ENCODE measurements around the gene CDH13. TPM values are rescaled to one million over a fixed set of nuclear protein-coding genes. Genes with fewer than 3 reads are reported as not detected.

The CDH13 gene
- total and polyA plus RNA-seq, 2 donors (not counting 3 experiments of a cell fraction or from before 2014, with no cell fraction given): 96.6 to 124 TPM

DNA sequence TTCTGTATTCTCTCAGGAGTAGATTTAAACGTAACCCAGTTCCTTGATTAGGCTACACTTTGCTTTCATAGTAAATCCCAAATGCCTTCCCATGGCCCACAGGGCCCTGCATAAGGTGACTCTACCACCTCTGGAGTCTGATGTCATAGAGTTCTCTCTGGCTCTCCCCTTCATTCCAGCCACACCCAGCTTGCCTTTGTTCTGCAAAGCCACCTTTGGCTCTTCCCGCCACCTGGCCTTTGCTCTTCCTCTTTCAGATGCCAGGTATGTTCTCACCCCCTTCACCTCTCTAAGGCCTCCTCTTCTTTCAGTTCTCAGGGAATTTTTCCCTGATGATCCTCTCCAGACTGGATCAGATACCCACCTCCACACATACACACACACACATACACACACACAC is 1039.7 kb downstream of the CDH13 start:
- DNase-seq (ENCODE audit: low read depth, low spot score) (no peak), FAIRE-seq (no peak)
- intact Hi-C loops (cut with micrococcal nuclease): no loop called here
- dilution Hi-C loops (cut with MboI; ENCODE audit: extremely low pct_ligation_motif_present, low sequenced_read_pairs): no loop called here
- Histone ChIP-seq H4K20me1 (replicated peaks; ENCODE audit: control insufficient read depth, extremely low read depth, insufficient read depth, low read length) (no peaks in the 10 kb centered on the region), H3K4me2 (ENCODE audit: insufficient read depth, low read length) (no peak overlapping the region), H3K36me3 (ENCODE audit: control insufficient read depth in 2 of 2, extremely low read depth in 1 of 2, insufficient read depth in 2 of 2, low read length in 2 of 2) (no peaks in the 10 kb centered on the region), H2AFZ (ENCODE audit: low read depth, low read length) (no peak overlapping the region), H3K27ac (ENCODE audit: insufficient read depth, low read depth, low read length) (no peak overlapping the region), H3K4me1 (ENCODE audit: control insufficient read depth, extremely low read depth, insufficient read depth, low read length) (no peaks in the 10 kb centered on the region), H3K9me3 (replicated peaks; ENCODE audit: control insufficient read depth, insufficient read depth, low read length) (no peaks in the 10 kb centered on the region), H3K9ac (replicated peaks; ENCODE audit: extremely low read depth, insufficient read depth, low read length) (no peak overlapping the region), H3K9me1 (replicated peaks; ENCODE audit: control insufficient read depth, extremely low read depth, insufficient read depth, low read length) (no peaks in the 10 kb centered on the region), H3K27me3 (ENCODE audit: control insufficient read depth in 2 of 2, insufficient read depth in 2 of 2, low read length in 2 of 2) (no peaks in the 10 kb centered on the region), H3K4me3 (replicated peaks in 1 of 3; ENCODE audit: insufficient read depth in 1 of 3, low read depth in 1 of 3, low read length in 3 of 3) (no peak overlapping the region), H3K79me2 (ENCODE audit: control insufficient read depth, insufficient read depth, low read length) (no peaks in the 10 kb centered on the region)
- ChIA-PET POLR2A (no interaction called here), CTCF (no interaction called here)
- TF ChIP-seq FOS (IDR thresholded peaks at IDR 0.05; ENCODE audit: borderline replicate concordance, insufficient read depth, low read length) (no peak), JUN (IDR thresholded peaks at IDR 0.05; ENCODE audit: borderline replicate concordance, insufficient read depth, insufficient read length, low read depth) (no peak), POLR2AphosphoS5 (IDR thresholded peaks at IDR 0.05; ENCODE audit: insufficient read depth, low read depth, low read length) (no peak), GATA2 (IDR thresholded peaks at IDR 0.05; ENCODE audit: insufficient read depth, insufficient read length, low read depth, low read length) (no peak), POLR2A (IDR thresholded peaks at IDR 0.05; ENCODE audit: low read depth, low read length) (no peak), MYC (IDR thresholded peaks at IDR 0.05; ENCODE audit: low read depth, low read length) (no peak), EZH2 (IDR thresholded peaks at IDR 0.05; ENCODE audit: borderline replicate concordance, low read depth, low read length, severe bottlenecking) (no peak)
- TF ChIP-seq, protein P1, sequence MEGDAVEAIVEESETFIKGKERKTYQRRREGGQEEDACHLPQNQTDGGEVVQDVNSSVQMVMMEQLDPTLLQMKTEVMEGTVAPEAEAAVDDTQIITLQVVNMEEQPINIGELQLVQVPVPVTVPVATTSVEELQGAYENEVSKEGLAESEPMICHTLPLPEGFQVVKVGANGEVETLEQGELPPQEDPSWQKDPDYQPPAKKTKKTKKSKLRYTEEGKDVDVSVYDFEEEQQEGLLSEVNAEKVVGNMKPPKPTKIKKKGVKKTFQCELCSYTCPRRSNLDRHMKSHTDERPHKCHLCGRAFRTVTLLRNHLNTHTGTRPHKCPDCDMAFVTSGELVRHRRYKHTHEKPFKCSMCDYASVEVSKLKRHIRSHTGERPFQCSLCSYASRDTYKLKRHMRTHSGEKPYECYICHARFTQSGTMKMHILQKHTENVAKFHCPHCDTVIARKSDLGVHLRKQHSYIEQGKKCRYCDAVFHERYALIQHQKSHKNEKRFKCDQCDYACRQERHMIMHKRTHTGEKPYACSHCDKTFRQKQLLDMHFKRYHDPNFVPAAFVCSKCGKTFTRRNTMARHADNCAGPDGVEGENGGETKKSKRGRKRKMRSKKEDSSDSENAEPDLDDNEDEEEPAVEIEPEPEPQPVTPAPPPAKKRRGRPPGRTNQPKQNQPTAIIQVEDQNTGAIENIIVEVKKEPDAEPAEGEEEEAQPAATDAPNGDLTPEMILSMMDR (IDR thresholded peaks at IDR 0.05; ENCODE audit: extremely low read depth in 1 of 2, insufficient read depth in 1 of 2, low read depth in 1 of 2, low read length in 2 of 2): no peak
- TF ChIP-seq, protein P2, sequence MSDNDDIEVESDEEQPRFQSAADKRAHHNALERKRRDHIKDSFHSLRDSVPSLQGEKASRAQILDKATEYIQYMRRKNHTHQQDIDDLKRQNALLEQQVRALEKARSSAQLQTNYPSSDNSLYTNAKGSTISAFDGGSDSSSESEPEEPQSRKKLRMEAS (IDR thresholded peaks at IDR 0.05; ENCODE audit: insufficient read depth, insufficient read length): no peak
- BruUV-seq (replicated peaks): no TSS peak

Data from endothelial cell of umbilical vein (primary cell).